Suprapubic skin (tissue), 3 donors: ENCODE data around the gene ASCC1.

Experiments used
- POLR2AphosphoS5 ChIP-seq, 3 donors: sonication (generic); formaldehyde crosslinking; IDR thresholded peaks; one replicate each; pipeline ENCODE4 v1.6.1; 2017; ENCODE audit warnings: antibody characterized with exemption in 3 of 3
- TF ChIP-seq, protein P1 (sequence below), 2 donors: fragments of 200-600 bp in 1 of 2; fragments of 450-650 bp in 1 of 2; sonication (generic) in 1 of 2; IDR thresholded peaks; one replicate each; pipeline ENCODE4 v1.5.1; 2016 to 2019; ENCODE audit warnings: antibody characterized with exemption in 2 of 2, mild to moderate bottlenecking in 1 of 2, moderate library complexity in 1 of 2

DNA sequence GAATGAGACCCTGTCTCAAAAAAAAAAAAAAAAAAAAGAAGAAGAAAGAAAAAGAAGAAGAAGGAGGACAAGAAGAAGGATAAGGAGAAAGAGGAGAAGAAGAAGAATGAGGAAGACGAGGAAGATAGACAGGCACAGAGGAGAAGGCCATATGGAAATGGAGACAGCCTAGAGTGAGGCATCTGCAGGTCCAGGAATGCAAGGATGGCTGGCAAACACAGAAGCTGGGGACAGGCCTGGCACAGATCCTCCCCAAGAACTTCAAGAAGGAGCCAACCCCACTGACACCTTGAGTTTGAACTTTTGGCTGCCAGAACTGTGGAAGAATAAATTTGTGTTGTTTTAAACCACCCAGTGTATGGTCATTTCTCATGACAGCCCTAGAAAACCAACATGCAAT, 166.6 kb downstream of the ASCC1 start:
- TF ChIP-seq, protein P1, sequence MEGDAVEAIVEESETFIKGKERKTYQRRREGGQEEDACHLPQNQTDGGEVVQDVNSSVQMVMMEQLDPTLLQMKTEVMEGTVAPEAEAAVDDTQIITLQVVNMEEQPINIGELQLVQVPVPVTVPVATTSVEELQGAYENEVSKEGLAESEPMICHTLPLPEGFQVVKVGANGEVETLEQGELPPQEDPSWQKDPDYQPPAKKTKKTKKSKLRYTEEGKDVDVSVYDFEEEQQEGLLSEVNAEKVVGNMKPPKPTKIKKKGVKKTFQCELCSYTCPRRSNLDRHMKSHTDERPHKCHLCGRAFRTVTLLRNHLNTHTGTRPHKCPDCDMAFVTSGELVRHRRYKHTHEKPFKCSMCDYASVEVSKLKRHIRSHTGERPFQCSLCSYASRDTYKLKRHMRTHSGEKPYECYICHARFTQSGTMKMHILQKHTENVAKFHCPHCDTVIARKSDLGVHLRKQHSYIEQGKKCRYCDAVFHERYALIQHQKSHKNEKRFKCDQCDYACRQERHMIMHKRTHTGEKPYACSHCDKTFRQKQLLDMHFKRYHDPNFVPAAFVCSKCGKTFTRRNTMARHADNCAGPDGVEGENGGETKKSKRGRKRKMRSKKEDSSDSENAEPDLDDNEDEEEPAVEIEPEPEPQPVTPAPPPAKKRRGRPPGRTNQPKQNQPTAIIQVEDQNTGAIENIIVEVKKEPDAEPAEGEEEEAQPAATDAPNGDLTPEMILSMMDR (IDR thresholded peaks at IDR 0.05) = no peak
- no peak for TF ChIP-seq POLR2AphosphoS5 (IDR thresholded peaks at IDR 0.05)
